Upper lobe of left lung (tissue), 6 donors: ENCODE results near the gene FAHD1. TPM values are rescaled to one million over a fixed set of nuclear protein-coding genes. Genes with fewer than 3 reads are reported as not detected.

Source experiments
- ATAC-seq, 2 donors: fragments of 200-7000 bp; cut with Tn5 transposase; one replicate each; pipeline ENCODE4 v1.9.1; 2022; ENCODE audit warnings: mild to moderate bottlenecking in 2 of 2, moderate library complexity in 2 of 2; ENCODE audit not compliant: low FRiP score in 2 of 2
- DNase-seq, 2 donors: peaks; one replicate each; pipeline ENCODE4 v3.0.0-alpha.2; 2019 to 2020
- H3K27ac ChIP-seq, 4 donors: fragments of 200-600 bp; sonication (generic); one replicate each; pipeline ENCODE4 v1.5.1; 2016 to 2019
- H3K27me3 ChIP-seq, 4 donors: fragments of 200-600 bp; sonication (generic); one replicate each; pipeline ENCODE4 v1.5.1; 2017 to 2019
- H3K36me3 ChIP-seq, 4 donors: fragments of 200-600 bp; sonication (generic); one replicate each; pipeline ENCODE4 v1.5.1; 2016 to 2019
- H3K4me1 ChIP-seq, 4 donors: fragments of 200-600 bp; sonication (generic); one replicate each; pipeline ENCODE4 v1.5.1; 2018 to 2019
- H3K4me3 ChIP-seq, 4 donors: fragments of 200-600 bp; sonication (generic); one replicate each; pipeline ENCODE4 v1.5.1; 2017 to 2019; ENCODE audit warnings: mild to moderate bottlenecking in 2 of 4, moderate library complexity in 1 of 4
- H3K9me3 ChIP-seq, 4 donors: fragments of 200-600 bp; sonication (generic); one replicate each; pipeline ENCODE4 v1.5.1; 2018 to 2019
- EP300 ChIP-seq, 4 donors: sonication (generic); formaldehyde crosslinking; IDR thresholded peaks; one replicate each; pipeline ENCODE4 v1.5.1; 2017; ENCODE audit warnings: antibody characterized with exemption in 4 of 4, control low read depth in 2 of 4
- POLR2A ChIP-seq, 4 donors: fragments of 450-650 bp; IDR thresholded peaks; one replicate each; pipeline ENCODE4 v1.5.1; 2016 to 2017; ENCODE audit warnings: antibody characterized with exemption in 4 of 4, mild to moderate bottlenecking in 2 of 4
- POLR2AphosphoS5 ChIP-seq, 2 donors: sonication (generic); formaldehyde crosslinking; IDR thresholded peaks; one replicate each; pipeline ENCODE4 v1.5.1; 2017; ENCODE audit warnings: antibody characterized with exemption in 2 of 2
- WGBS, 2 donors: methylation state at CpG; one replicate each; pipeline ENCODE4 v1.1.5; 2017 to 2018; 5-methylcytosine and 5-hydroxymethylcytosine counted together
- total RNA-seq, 6 donors: library from RNA; depleted of rRNA in 4 of 6; stranded (reverse); fragments of >200 nt in 4 of 6; gene quantifications; one replicate each; pipeline versions ENCODE4 v1.1.0 to v1.2.1, GENCODE V29; 2016 to 2021
- TF ChIP-seq, protein P1 (sequence below), 6 experiments: fragments of 450-650 bp in 4 of 6; fragments of 200-600 bp in 2 of 6; sonication (generic) in 2 of 6; IDR thresholded peaks; one replicate each; pipeline ENCODE4 v1.5.1; 2016 to 2019; ENCODE audit warnings: antibody characterized with exemption in 6 of 6
- donor health status: DM: no; HTN: no; CAD: no; lungs with moderate emphysema.
- donor health status: DM: no; HTN: yes; CAD: no; lungs with severe emphysema.

FAHD1 gene
- total RNA-seq, 6 donors from 2014 or later, result 22.1 to 42.1 (median 32.6) TPM

GRCh38 chr16:1779741-1780676 is 47.0 kb upstream of the FAHD1 start:
- Histone ChIP-seq H3K27ac (peak overlapping the region in 1 of 4 donors; percentile 5), H3K9me3 (no peaks in the 10 kb centered on the region), H3K36me3 (peaks cover 12 to 54% (median 47%) of the 10 kb centered on the region in 4 donors), H3K27me3 (no peaks in the 10 kb centered on the region), H3K4me1 (peaks cover 21 to 46% (median 29%) of the 10 kb centered on the region in 4 donors), H3K4me3 (no peak overlapping the region)
- ATAC-seq (no peak), DNase-seq (peak in 1 of 2 donors; percentile 73)
- WGBS, 2 donors, result 86 to 92% methylated on average over 8 to 25 of the region's 27 CpGs
- TF ChIP-seq POLR2A (IDR thresholded peaks at IDR 0.05) (peak in 1 of 4 donors; percentile 10), EP300 (IDR thresholded peaks at IDR 0.05) (no peak)

DNA sequence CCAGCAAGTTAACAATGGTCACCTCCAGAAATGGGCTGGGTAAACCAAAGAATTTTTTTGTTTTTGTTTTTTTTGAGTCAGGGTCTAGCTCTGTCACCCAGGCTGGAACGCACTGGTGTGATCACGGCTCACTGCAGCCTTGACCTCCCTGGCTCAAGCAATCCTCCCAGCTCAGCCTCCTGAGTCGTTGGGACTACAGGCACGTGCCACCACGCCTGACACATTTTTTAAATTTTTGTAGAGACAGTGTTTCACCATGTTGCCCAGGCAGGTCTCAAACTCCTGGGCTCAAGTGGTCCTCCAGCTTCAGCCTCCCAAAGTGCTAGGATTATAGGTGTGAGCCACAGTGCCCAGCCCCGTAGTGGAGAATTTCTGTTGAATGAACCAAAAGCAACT is 46.3 kb upstream of the FAHD1 start:
- peaks cover 12 to 53% (median 41%) of the 10 kb centered on the region in 4 donors for H3K36me3 ChIP-seq
- DNase-seq, result no peak
- TF ChIP-seq EP300 (IDR thresholded peaks at IDR 0.05), result no peak
- TF ChIP-seq, protein P1, sequence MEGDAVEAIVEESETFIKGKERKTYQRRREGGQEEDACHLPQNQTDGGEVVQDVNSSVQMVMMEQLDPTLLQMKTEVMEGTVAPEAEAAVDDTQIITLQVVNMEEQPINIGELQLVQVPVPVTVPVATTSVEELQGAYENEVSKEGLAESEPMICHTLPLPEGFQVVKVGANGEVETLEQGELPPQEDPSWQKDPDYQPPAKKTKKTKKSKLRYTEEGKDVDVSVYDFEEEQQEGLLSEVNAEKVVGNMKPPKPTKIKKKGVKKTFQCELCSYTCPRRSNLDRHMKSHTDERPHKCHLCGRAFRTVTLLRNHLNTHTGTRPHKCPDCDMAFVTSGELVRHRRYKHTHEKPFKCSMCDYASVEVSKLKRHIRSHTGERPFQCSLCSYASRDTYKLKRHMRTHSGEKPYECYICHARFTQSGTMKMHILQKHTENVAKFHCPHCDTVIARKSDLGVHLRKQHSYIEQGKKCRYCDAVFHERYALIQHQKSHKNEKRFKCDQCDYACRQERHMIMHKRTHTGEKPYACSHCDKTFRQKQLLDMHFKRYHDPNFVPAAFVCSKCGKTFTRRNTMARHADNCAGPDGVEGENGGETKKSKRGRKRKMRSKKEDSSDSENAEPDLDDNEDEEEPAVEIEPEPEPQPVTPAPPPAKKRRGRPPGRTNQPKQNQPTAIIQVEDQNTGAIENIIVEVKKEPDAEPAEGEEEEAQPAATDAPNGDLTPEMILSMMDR (IDR thresholded peaks at IDR 0.05), result no peak
- TF ChIP-seq POLR2A (IDR thresholded peaks at IDR 0.05), result no peak
- no peak for TF ChIP-seq POLR2AphosphoS5 (IDR thresholded peaks at IDR 0.05)
- ATAC-seq, result no peak
- peaks cover 23 to 50% (median 28%) of the 10 kb centered on the region in 4 donors for H3K4me1 ChIP-seq
- 71 to 75% methylated on average over 6 of the region's 6 CpGs for WGBS, 2 donors
- H3K27ac ChIP-seq, result peak overlapping the region in 1 of 4 donors; percentile 85
- no peaks in the 10 kb centered on the region for H3K27me3 ChIP-seq
- no peaks in the 10 kb centered on the region for H3K9me3 ChIP-seq
- H3K4me3 ChIP-seq, result no peak overlapping the region

GRCh38 chr16:1781254-1781653 is 45.8 kb upstream of the FAHD1 start:
- 66 to 81% methylated on average over 13 to 20 of the region's 20 CpGs for WGBS, 2 donors
- DNase-seq (peak in 1 of 2 donors; percentile 83), ATAC-seq (no peak)
- Histone ChIP-seq H3K36me3 (peaks cover 12 to 53% (median 36%) of the 10 kb centered on the region in 4 donors), H3K27me3 (no peaks in the 10 kb centered on the region), H3K27ac (peak overlapping the region; percentile 84 to 93 (median 86)), H3K9me3 (no peaks in the 10 kb centered on the region), H3K4me1 (peaks cover 23 to 52% (median 28%) of the 10 kb centered on the region in 4 donors), H3K4me3 (peak overlapping the region; percentile 70 to 92 (median 88))
- TF ChIP-seq EP300 (IDR thresholded peaks at IDR 0.05) (no peak), POLR2AphosphoS5 (IDR thresholded peaks at IDR 0.05) (no peak)

- peak in 1 of 2 donors; percentile 88 for DNase-seq
- Histone ChIP-seq H3K27ac (peak overlapping the region; percentile 84 to 93 (median 86)), H3K4me1 (peaks cover 23 to 52% (median 28%) of the 10 kb centered on the region in 4 donors), H3K36me3 (peaks cover 8 to 53% (median 34%) of the 10 kb centered on the region in 4 donors), H3K27me3 (no peaks in the 10 kb centered on the region), H3K9me3 (no peaks in the 10 kb centered on the region), H3K4me3 (peak overlapping the region; percentile 70 to 92 (median 88))
- WGBS, 2 donors, result 0 to 3% methylated on average over 10 to 27 of the region's 70 CpGs
- ATAC-seq, result peak in 1 of 2 donors; percentile 41
- no peak for TF ChIP-seq POLR2AphosphoS5 (IDR thresholded peaks at IDR 0.05)
- TF ChIP-seq EP300 (IDR thresholded peaks at IDR 0.05), result no peak
- peak in 1 of 4 donors; percentile 52 for TF ChIP-seq POLR2A (IDR thresholded peaks at IDR 0.05)
- TF ChIP-seq, protein P1 (IDR thresholded peaks at IDR 0.05), result peak in 2 of 6 experiments; percentile 20 to 57
Observed at GRCh38 chr16:1781758-1782407, 45.1 kb upstream of the FAHD1 start.

DNA sequence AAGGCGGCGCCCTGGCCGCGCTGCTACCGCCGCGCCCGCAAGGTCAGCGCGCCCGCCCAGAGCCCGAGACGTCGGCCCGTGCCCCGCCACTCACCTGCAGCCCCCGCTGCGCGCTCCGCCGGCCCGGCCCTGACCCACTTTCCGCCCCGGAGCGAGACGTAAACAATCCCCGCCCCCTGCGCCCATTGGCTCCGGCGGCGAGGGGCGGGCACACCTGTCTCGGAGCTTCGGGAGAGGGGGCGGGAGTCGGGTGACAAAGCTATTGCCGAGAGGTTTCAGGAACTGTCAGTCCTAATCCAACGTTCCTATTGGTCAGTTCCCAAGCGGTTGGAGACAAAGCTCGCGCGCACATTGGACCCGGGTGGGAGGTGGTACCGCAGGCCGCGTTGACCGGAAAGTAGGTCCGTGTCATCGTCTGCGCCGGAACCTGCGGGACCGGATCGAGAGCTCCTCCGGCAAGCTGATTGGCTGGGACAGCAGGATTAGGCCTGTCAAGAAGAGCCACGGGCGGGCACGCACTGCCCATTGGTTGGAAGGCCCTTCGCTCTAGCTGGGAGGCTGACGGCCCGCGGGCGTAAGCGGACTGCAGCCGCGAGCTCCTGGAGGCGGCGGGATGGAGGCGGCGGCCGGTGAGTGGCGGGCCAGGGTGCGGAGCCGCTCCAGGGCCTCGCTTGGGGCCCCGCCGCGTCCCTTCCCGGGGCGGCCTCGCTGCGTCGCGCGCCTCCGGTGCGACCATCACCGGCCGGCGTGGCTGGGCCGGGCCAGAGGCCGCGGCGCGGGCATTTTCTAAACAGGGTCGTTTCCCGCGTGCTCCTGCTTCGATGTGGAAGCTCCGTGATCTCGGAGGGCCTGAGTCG is 44.4 kb upstream of the FAHD1 start, which contains the start of the genes NUBP2 and SPSB3:
NUBP2 (plus strand) TSS at position 553 of the 857 bp plus-strand sequence; CDS start at position 614, 61 bp downstream.
SPSB3 (minus strand) TSS at position 164 of the 857 bp plus-strand sequence. CDS start 1,088 bp downstream, outside the sequence.
- Histone ChIP-seq H3K36me3 (peaks cover 4 to 53% (median 34%) of the 10 kb centered on the region in 4 donors), H3K4me3 (peak within 1 kb of the TSS; percentile 88 to 99 (median 90)), H3K27me3 (no peaks in the 10 kb centered on the region), H3K4me1 (peaks cover 23 to 52% (median 28%) of the 10 kb centered on the region in 4 donors), H3K9me3 (no peaks in the 10 kb centered on the region), H3K27ac (peak within 1 kb of the TSS; percentile 84 to 93 (median 86))
- WGBS, 2 donors, result 0% methylated on average over 28 to 50 of the region's 102 CpGs
- ATAC-seq (peak; percentile 96 to 97), DNase-seq (peak; percentile 98 to 100)
- TF ChIP-seq POLR2AphosphoS5 (IDR thresholded peaks at IDR 0.05) (peak; percentile 77 to 78), POLR2A (IDR thresholded peaks at IDR 0.05) (peak in 3 of 4 donors; percentile 24 to 88 (median 71)), EP300 (IDR thresholded peaks at IDR 0.05) (peak in 1 of 4 donors; percentile 58)
- TF ChIP-seq, protein P1 (IDR thresholded peaks at IDR 0.05), result peak in 2 of 6 experiments; percentile 24 to 36
